Parathyroid adenoma (tissue), 2 donors: ENCODE measurements around the gene PALD1.
"Not testable (repeated sequence)": the region's sequence is repeated elsewhere in the genome, so short reads cannot be mapped to it uniquely, and the experiment has no call there.

ENCODE experiments used
- H2AFZ ChIP-seq: fragments of 300-600 bp; sonication (generic); one replicate; pipeline ENCODE4 v1.7.0; 2017; ENCODE audit warnings: antibody characterized with exemption, mild to moderate bottlenecking
- H3K27ac ChIP-seq: fragments of 300-600 bp; sonication (generic); one replicate; pipeline ENCODE4 v1.7.0; 2017
- H3K27me3 ChIP-seq: fragments of 300-600 bp; sonication (generic); one replicate; pipeline ENCODE4 v1.7.0; 2017; ENCODE audit warnings: low read length; ENCODE audit not compliant: control insufficient read depth, insufficient read depth
- H3K36me3 ChIP-seq: fragments of 300-600 bp; sonication (generic); one replicate; pipeline ENCODE4 v1.7.0; 2017; ENCODE audit warnings: low read length; ENCODE audit not compliant: control insufficient read depth, insufficient read depth
- H3K4me1 ChIP-seq: fragments of 300-600 bp; sonication (generic); one replicate; pipeline ENCODE4 v1.7.0; 2017; ENCODE audit warnings: control low read depth
- H3K4me2 ChIP-seq: fragments of 300-600 bp; sonication (generic); one replicate; pipeline ENCODE4 v1.7.0; 2017; ENCODE audit warnings: low read length
- H3K4me3 ChIP-seq: fragments of 300-600 bp; sonication (generic); one replicate; pipeline ENCODE4 v1.7.0; 2017; ENCODE audit warnings: low read depth, low read length
- H3K79me2 ChIP-seq: fragments of 300-600 bp; sonication (generic); one replicate; pipeline ENCODE4 v1.7.0; 2017; ENCODE audit warnings: control low read depth
- H3K9ac ChIP-seq: fragments of 300-600 bp; sonication (generic); one replicate; pipeline ENCODE4 v1.7.0; 2017; ENCODE audit warnings: mild to moderate bottlenecking
- H3K9me3 ChIP-seq: fragments of 300-600 bp; sonication (generic); one replicate; pipeline ENCODE4 v1.7.0; 2017; ENCODE audit warnings: low read length; ENCODE audit not compliant: control insufficient read depth
- CTCF ChIP-seq: fragments of 300-600 bp; sonication (generic); IDR thresholded peaks from one replicate; pipeline ENCODE4 v1.7.0; 2017; ENCODE audit warnings: antibody characterized with exemption, mild to moderate bottlenecking
- donor health status: primary hyperparathyroidism.

PALD1 gene

GRCh38 chr10:70578371-70578947, 99.9 kb downstream of the PALD1 start:
- H3K9me3 ChIP-seq = no peaks in the 10 kb centered on the region
- no peaks in the 10 kb centered on the region for H3K27me3 ChIP-seq
- H3K4me3 ChIP-seq = no peak overlapping the region
- H3K4me1 ChIP-seq = peaks cover 4% of the 10 kb centered on the region
- no peaks in the 10 kb centered on the region for H3K79me2 ChIP-seq
- H3K36me3 ChIP-seq = no peaks in the 10 kb centered on the region
- H3K9ac ChIP-seq = no peak overlapping the region
- no peak overlapping the region for H2AFZ ChIP-seq
- no peak overlapping the region for H3K27ac ChIP-seq
- no peak overlapping the region for H3K4me2 ChIP-seq
- TF ChIP-seq CTCF = no peak

GRCh38 chr10:70579234-70580002, 100.9 kb downstream of the PALD1 start:
- Histone ChIP-seq H3K4me3 (no peak overlapping the region), H3K4me1 (peaks cover 4% of the 10 kb centered on the region), H3K36me3 (no peaks in the 10 kb centered on the region), H3K27ac (no peak overlapping the region), H3K9me3 (no peaks in the 10 kb centered on the region), H3K27me3 (no peaks in the 10 kb centered on the region), H3K9ac (no peak overlapping the region), H3K79me2 (no peaks in the 10 kb centered on the region), H2AFZ (no peak overlapping the region), H3K4me2 (no peak overlapping the region)
- no peak for TF ChIP-seq CTCF

GRCh38 chr10:70581176-70581575, 102.6 kb downstream of the PALD1 start:
- not testable (repeated sequence) for H3K4me1 ChIP-seq, H3K79me2 ChIP-seq, H3K9me3 ChIP-seq, H3K9ac ChIP-seq, H2AFZ ChIP-seq, H3K36me3 ChIP-seq, H3K4me3 ChIP-seq, H3K27me3 ChIP-seq, H3K27ac ChIP-seq, H3K4me2 ChIP-seq

- no peak for TF ChIP-seq CTCF
Measured at GRCh38 chr10:70582793-70583668, 104.5 kb downstream of the PALD1 start.

GRCh38 chr10:70583669-70584037, 105.1 kb downstream of the PALD1 start:
- Histone ChIP-seq H3K9me3 (no peaks in the 10 kb centered on the region), H3K27ac (no peak overlapping the region), H3K79me2 (no peaks in the 10 kb centered on the region), H3K9ac (no peak overlapping the region), H2AFZ (no peak overlapping the region), H3K4me3 (no peak overlapping the region), H3K27me3 (no peaks in the 10 kb centered on the region), H3K36me3 (no peaks in the 10 kb centered on the region), H3K4me1 (peaks cover 3% of the 10 kb centered on the region), H3K4me2 (no peak overlapping the region)
- no peak for TF ChIP-seq CTCF

More at GRCh38 chr10:70582793-70583668, 104.5 kb downstream of the PALD1 start:
- no peak overlapping the region for H2AFZ ChIP-seq
- H3K79me2 ChIP-seq = no peaks in the 10 kb centered on the region
- no peak overlapping the region for H3K9ac ChIP-seq
- no peaks in the 10 kb centered on the region for H3K27me3 ChIP-seq
- no peak overlapping the region for H3K27ac ChIP-seq
- H3K4me2 ChIP-seq = no peak overlapping the region
- H3K36me3 ChIP-seq = no peaks in the 10 kb centered on the region
- no peak overlapping the region for H3K4me3 ChIP-seq
- H3K4me1 ChIP-seq = peaks cover 3% of the 10 kb centered on the region
- no peaks in the 10 kb centered on the region for H3K9me3 ChIP-seq
